HCT116 (cell line): ENCODE results near the gene NSG1. TPM values are rescaled to one million over a fixed set of nuclear protein-coding genes. Genes with fewer than 3 reads are reported as not detected.

Source experiments
- ATAC-seq: fragments of 200-7000 bp; cut with Tn5 transposase; 2 replicates; pipeline ENCODE4 v1.9.1; 2020; ENCODE audit warnings: mild to moderate bottlenecking, moderate library complexity
- BruUV-seq: library from RNA; stranded (reverse); fragments of 400-500 nt; replicated peaks from 2 replicates; lab custom pipeline; 2021; lab: Mats Ljungman, UMichigan
- CTCF ChIA-PET: fragments of 300-600 bp; sonication (Branson Sonifier 250); formaldehyde crosslinking; loops from one replicate; lab custom pipeline; 2021; ENCODE audit warnings: antibody characterized with exemption; lab: Charles Lee
- POLR2A ChIA-PET: fragments of 300-600, 350-600 bp; sonication (Branson Sonifier 250); formaldehyde crosslinking; loops from one replicate; lab custom pipeline; 2021; ENCODE audit warnings: antibody characterized with exemption; lab: Charles Lee
- RAD21 ChIA-PET, 2 experiments: fragments of 300-600 bp; sonication (Branson Sonifier 250); formaldehyde crosslinking; loops; one replicate each; lab custom pipeline; 2023; ENCODE audit warnings: low total read pairs in 2 of 2; ENCODE audit not compliant: uncharacterized antibody in 2 of 2, unreplicated experiment in 2 of 2, low non-redundant PET in 1 of 2; lab: Charles Lee
- DNase-seq: peaks from one replicate; pipeline ENCODE4 v3.0.0-alpha.2; 2010; ENCODE audit warnings: low read depth, low spot score
- H2AFZ ChIP-seq: fragments of 200-600 bp; shearing (Covaris generic), sonication (generic); 2 replicates; pipeline ENCODE4 v1.6.1; 2017; ENCODE audit warnings: low read depth, mixed run types, mixed read lengths, antibody characterized with exemption, low read length; ENCODE audit not compliant: poor library complexity, severe bottlenecking
- H3K27ac ChIP-seq: 2 replicates; pipeline ENCODE4 v1.5.1; 2012; ENCODE audit warnings: low read depth, low read length
- H3K27me3 ChIP-seq: fragments of 200-600 bp; sonication (generic); 2 replicates; pipeline ENCODE4 v1.6.1; 2016; ENCODE audit warnings: mixed run types, low read length, mixed read lengths; ENCODE audit not compliant: insufficient read depth
- H3K36me3 ChIP-seq, 2 experiments: fragments of 200-500 bp in 1 of 2; fragments of 200-600 bp in 1 of 2; sonication (Bioruptor generic) in 1 of 2; sonication (generic) in 1 of 2; 2 replicates each; pipeline versions ENCODE4 v1.5.1 to v1.6.1; 2014 to 2016; ENCODE audit warnings: low read length in 2 of 2, inconsistent platforms in 1 of 2, mixed read lengths in 1 of 2, mixed run types in 1 of 2; ENCODE audit not compliant: insufficient read depth in 2 of 2, control insufficient read depth in 1 of 2
- H3K4me1 ChIP-seq, 2 experiments: fragments of 200-600 bp in 1 of 2; sonication (generic) in 1 of 2; 2 replicates each; pipeline versions ENCODE4 v1.5.1 to v1.6.1; 2012 to 2017; ENCODE audit warnings: low read length in 2 of 2, inconsistent platforms in 1 of 2, mild to moderate bottlenecking in 1 of 2, mixed read lengths in 1 of 2, mixed run types in 1 of 2, moderate library complexity in 1 of 2; ENCODE audit not compliant: insufficient read depth in 2 of 2, control insufficient read depth in 1 of 2
- H3K4me2 ChIP-seq: fragments of 200-600 bp; sonication (generic); 2 replicates; pipeline ENCODE4 v1.6.1; 2017; ENCODE audit warnings: mixed run types, low read length, mixed read lengths
- H3K4me3 ChIP-seq, 2 experiments: fragments of 200-600 bp in 1 of 2; sonication (generic) in 1 of 2; replicated peaks in 1 of 2; 2 replicates each; pipeline ENCODE4 v1.5.1; 2011 to 2016; ENCODE audit warnings: low read length in 2 of 2, control low read depth in 1 of 2, low read depth in 1 of 2, mild to moderate bottlenecking in 1 of 2, mixed read lengths in 1 of 2, mixed run types in 1 of 2
- H3K79me2 ChIP-seq: fragments of 200-600 bp; sonication (generic); 2 replicates; pipeline ENCODE4 v1.6.1; 2017; ENCODE audit warnings: mild to moderate bottlenecking, mixed run types, low read length, moderate library complexity, mixed read lengths; ENCODE audit not compliant: insufficient read depth
- H3K9ac ChIP-seq: fragments of 200-600 bp; sonication (generic); 2 replicates; pipeline ENCODE4 v1.6.1; 2016; ENCODE audit warnings: low read length, mixed read lengths
- H3K9me2 ChIP-seq: fragments of 200-600 bp; sonication (generic), shearing (Covaris generic); 2 replicates; pipeline ENCODE4 v1.6.1; 2017; ENCODE audit warnings: mixed run types, mild to moderate bottlenecking, moderate library complexity; ENCODE audit not compliant: insufficient read depth
- H3K9me3 ChIP-seq, 2 experiments: fragments of 200-500 bp in 1 of 2; fragments of 200-600 bp in 1 of 2; sonication (Bioruptor generic) in 1 of 2; sonication (generic) in 1 of 2; 2 replicates each; pipeline ENCODE4 v1.6.1; 2014 to 2017; ENCODE audit warnings: low read length in 2 of 2, mixed read lengths in 2 of 2, inconsistent platforms in 1 of 2, low read depth in 1 of 2, mild to moderate bottlenecking in 1 of 2, mixed run types in 1 of 2, moderate library complexity in 1 of 2; ENCODE audit not compliant: control insufficient read depth in 1 of 2, insufficient read depth in 1 of 2
- H4K20me1 ChIP-seq: fragments of 200-600 bp; sonication (generic), shearing (Covaris generic); 2 replicates; pipeline ENCODE4 v1.6.1; 2017; ENCODE audit warnings: mixed run types, mild to moderate bottlenecking, moderate library complexity; ENCODE audit not compliant: insufficient read depth
- CBX3 ChIP-seq: IDR thresholded peaks from 2 replicates; pipeline ENCODE4 v1.6.1; 2012; ENCODE audit warnings: low read depth
- CEBPB ChIP-seq: IDR thresholded peaks from 2 replicates; pipeline ENCODE4 v1.6.1; 2012; ENCODE audit warnings: low read depth
- CTCF ChIP-seq, 3 experiments: fragments of 200-600 bp in 1 of 3; sonication (generic) in 1 of 3; IDR thresholded peaks in 2 of 3; conservative IDR thresholded peaks in 1 of 3; 2 replicates each; pipeline ENCODE4 v1.5.1; 2012 to 2017; ENCODE audit warnings: low read depth in 2 of 3, low read length in 2 of 3, antibody characterized with exemption in 1 of 3, borderline replicate concordance in 1 of 3, control low read depth in 1 of 3, mild to moderate bottlenecking in 1 of 3, mixed read lengths in 1 of 3, mixed run types in 1 of 3, moderate library complexity in 1 of 3; ENCODE audit not compliant: insufficient read depth in 1 of 3
- EGR1 ChIP-seq: IDR thresholded peaks from 2 replicates; pipeline ENCODE4 v1.6.1; 2012; ENCODE audit warnings: low read depth
- ELF1 ChIP-seq: IDR thresholded peaks from 2 replicates; pipeline ENCODE4 v1.6.1; 2012; ENCODE audit warnings: low read depth, borderline replicate concordance
- EZH2 ChIP-seq: fragments of 200-600 bp; sonication (generic); IDR thresholded peaks from 2 replicates; pipeline ENCODE4 v1.6.1; 2017; ENCODE audit warnings: antibody characterized with exemption, mixed run types
- EZH2phosphoT487 ChIP-seq: fragments of 200-600 bp; IDR thresholded peaks from 2 replicates; pipeline ENCODE4 v1.6.1; 2018; ENCODE audit warnings: antibody characterized with exemption, borderline replicate concordance
- FOSL1 ChIP-seq: IDR thresholded peaks from 2 replicates; pipeline ENCODE4 v1.6.1; 2012; ENCODE audit warnings: low read depth
- JUND ChIP-seq: IDR thresholded peaks from 2 replicates; pipeline ENCODE4 v1.6.1; 2012
- MAX ChIP-seq: IDR thresholded peaks from 2 replicates; pipeline ENCODE4 v1.6.1; 2012
- POLR2A ChIP-seq: IDR thresholded peaks from 2 replicates; pipeline ENCODE4 v1.7.0; 2011; ENCODE audit warnings: borderline replicate concordance; ENCODE audit not compliant: insufficient read depth, insufficient read length; ENCODE audit errors: extremely low read depth
- RAD21 ChIP-seq: IDR thresholded peaks from 2 replicates; pipeline ENCODE4 v1.6.1; 2012; ENCODE audit warnings: low read depth, mild to moderate bottlenecking
- SIN3A ChIP-seq: IDR thresholded peaks from 2 replicates; pipeline ENCODE4 v1.6.1; 2012; ENCODE audit warnings: low read depth
- YY1 ChIP-seq: IDR thresholded peaks from 2 replicates; pipeline ENCODE4 v1.6.1; 2011; ENCODE audit warnings: low read length, low read depth, moderate library complexity, mild to moderate bottlenecking; ENCODE audit not compliant: insufficient replicate concordance; ENCODE audit errors: extremely low read depth
- ZBTB33 ChIP-seq: IDR thresholded peaks from 2 replicates; pipeline ENCODE4 v1.6.1; 2011; ENCODE audit warnings: mild to moderate bottlenecking, low read length, moderate library complexity; ENCODE audit not compliant: insufficient replicate concordance; ENCODE audit errors: extremely low read depth
- ZFX ChIP-seq: fragments of 450-650 bp; IDR thresholded peaks from 2 replicates; pipeline ENCODE4 v1.6.1; 2017
- ZNF274 ChIP-seq: fragments of 200-500 bp; sonication (Bioruptor generic); IDR thresholded peaks from 2 replicates; pipeline ENCODE4 v1.6.1; 2014; ENCODE audit warnings: mild to moderate bottlenecking, low read depth, low read length, inconsistent platforms
- intact Hi-C: fragments of 100-400 bp; cut with micrococcal nuclease; formaldehyde crosslinking; loops from 2 replicates; pipeline ENCODE4 v1.10.0; 2022
- total RNA-seq: library from RNA; stranded (reverse); gene quantifications from one replicate; pipeline ENCODE4 v1.2.1, GENCODE V29; 2021; ENCODE audit not compliant: unreplicated experiment

The NSG1 gene
- total RNA-seq, 1 experiment from 2014 or later, result 0.12 TPM

- no peak for TF ChIP-seq RAD21
- TF ChIP-seq SIN3A, result no peak
- no peak for TF ChIP-seq JUND
- TF ChIP-seq ELF1, result no peak
- no peak for TF ChIP-seq CBX3
- no peak for TF ChIP-seq ZNF274
- no peak for TF ChIP-seq EZH2phosphoT487
- TF ChIP-seq CTCF (IDR thresholded peaks at IDR 0.05 in 2 of 3, conservative IDR thresholded peaks at IDR 0.05 in 1 of 3; ENCODE audit: borderline replicate concordance in 1 of 3, insufficient read depth in 1 of 3, low read depth in 2 of 3, low read length in 2 of 3), result no peak
- no peak for TF ChIP-seq POLR2A
- no peak for TF ChIP-seq EGR1
- no peak for TF ChIP-seq YY1
- no peak for TF ChIP-seq FOSL1
- no peak for TF ChIP-seq EZH2
- no peak for TF ChIP-seq MAX
- TF ChIP-seq ZFX, result no peak
- TF ChIP-seq ZBTB33, result no peak
- no peak for TF ChIP-seq CEBPB
- H3K27me3 ChIP-seq, result no peaks in the 10 kb centered on the region
- no peaks in the 10 kb centered on the region for H4K20me1 ChIP-seq
- H3K9me2 ChIP-seq, result no peaks in the 10 kb centered on the region
- no peaks in the 10 kb centered on the region for H3K79me2 ChIP-seq
- ChIA-PET CTCF (no interaction called here), RAD21 (no interaction called here), POLR2A (no interaction called here)
- H3K36me3 ChIP-seq, result no peaks in the 10 kb centered on the region; a peak in 1 of 4 replicates
- H3K4me2 ChIP-seq, result no peak overlapping the region
- no peak for DNase-seq
- no peak overlapping the region for H3K4me3 ChIP-seq
- H3K27ac ChIP-seq, result no peak overlapping the region
- H2AFZ ChIP-seq, result no peak overlapping the region
- H3K9me3 ChIP-seq, result no peaks in the 10 kb centered on the region
- peaks cover 0 to 26% of the 10 kb centered on the region in 2 experiments; a peak in 1 of 4 replicates for H3K4me1 ChIP-seq
- no TSS peak for BruUV-seq
- intact Hi-C loops, result no loop called here
- no peak overlapping the region for H3K9ac ChIP-seq
- ATAC-seq, result no peak
Observed at GRCh38 chr4:4425696-4426095, 38.8 kb downstream of the NSG1 start.
